Measurements from ENCODE around the gene AMZ1. TPM values are rescaled to one million over a fixed set of nuclear protein-coding genes. Genes with fewer than 3 reads are reported as not detected.
A peak's percentile ranks its signal among the peaks of the same experiment; 100 is the strongest.

AMZ1 gene
- total RNA-seq, 4 donors from 2014 or later = 0.39 to 1.7 (median 1.2) TPM

DNA sequence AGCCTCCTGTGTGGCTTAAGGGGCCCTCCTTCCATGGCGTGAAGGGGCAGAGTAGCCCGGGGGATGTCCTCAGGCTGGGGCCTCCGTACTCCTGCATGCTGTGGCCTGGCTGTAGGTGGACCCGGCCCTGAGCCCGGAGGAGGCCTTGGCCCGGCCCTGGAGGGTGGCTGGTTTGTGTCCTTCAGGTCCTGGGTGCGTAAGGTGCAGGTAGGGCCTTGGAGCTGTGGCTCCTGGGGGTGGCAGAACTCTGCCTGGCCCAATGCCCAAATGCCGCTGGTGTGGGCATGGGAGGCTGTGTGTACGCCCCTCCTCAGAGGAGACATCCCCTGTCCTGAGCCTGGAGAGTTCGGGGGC lies 26.9 kb upstream of the AMZ1 start:
- peaks cover 0 to 63% (median 15%) of the 10 kb centered on the region in 3 donors for H3K36me3 ChIP-seq
- no peaks in the 10 kb centered on the region for H3K27me3 ChIP-seq
- H3K9me3 ChIP-seq = no peaks in the 10 kb centered on the region
- no peak overlapping the region for H3K27ac ChIP-seq
- WGBS, 2 donors = 85 to 90% methylated on average over 5 to 7 of the region's 10 CpGs
- no peak overlapping the region for H3K4me3 ChIP-seq
- no peak for TF ChIP-seq EP300 (IDR thresholded peaks at IDR 0.05)
- TF ChIP-seq, protein P1, sequence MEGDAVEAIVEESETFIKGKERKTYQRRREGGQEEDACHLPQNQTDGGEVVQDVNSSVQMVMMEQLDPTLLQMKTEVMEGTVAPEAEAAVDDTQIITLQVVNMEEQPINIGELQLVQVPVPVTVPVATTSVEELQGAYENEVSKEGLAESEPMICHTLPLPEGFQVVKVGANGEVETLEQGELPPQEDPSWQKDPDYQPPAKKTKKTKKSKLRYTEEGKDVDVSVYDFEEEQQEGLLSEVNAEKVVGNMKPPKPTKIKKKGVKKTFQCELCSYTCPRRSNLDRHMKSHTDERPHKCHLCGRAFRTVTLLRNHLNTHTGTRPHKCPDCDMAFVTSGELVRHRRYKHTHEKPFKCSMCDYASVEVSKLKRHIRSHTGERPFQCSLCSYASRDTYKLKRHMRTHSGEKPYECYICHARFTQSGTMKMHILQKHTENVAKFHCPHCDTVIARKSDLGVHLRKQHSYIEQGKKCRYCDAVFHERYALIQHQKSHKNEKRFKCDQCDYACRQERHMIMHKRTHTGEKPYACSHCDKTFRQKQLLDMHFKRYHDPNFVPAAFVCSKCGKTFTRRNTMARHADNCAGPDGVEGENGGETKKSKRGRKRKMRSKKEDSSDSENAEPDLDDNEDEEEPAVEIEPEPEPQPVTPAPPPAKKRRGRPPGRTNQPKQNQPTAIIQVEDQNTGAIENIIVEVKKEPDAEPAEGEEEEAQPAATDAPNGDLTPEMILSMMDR (IDR thresholded peaks at IDR 0.05) = no peak
- no peak for TF ChIP-seq POLR2A (IDR thresholded peaks at IDR 0.05)
- no peak for DNase-seq (ENCODE audit: low spot score in 2 of 2)
- peaks cover 0 to 34% (median 8%) of the 10 kb centered on the region in 4 donors for H3K4me1 ChIP-seq

DNA sequence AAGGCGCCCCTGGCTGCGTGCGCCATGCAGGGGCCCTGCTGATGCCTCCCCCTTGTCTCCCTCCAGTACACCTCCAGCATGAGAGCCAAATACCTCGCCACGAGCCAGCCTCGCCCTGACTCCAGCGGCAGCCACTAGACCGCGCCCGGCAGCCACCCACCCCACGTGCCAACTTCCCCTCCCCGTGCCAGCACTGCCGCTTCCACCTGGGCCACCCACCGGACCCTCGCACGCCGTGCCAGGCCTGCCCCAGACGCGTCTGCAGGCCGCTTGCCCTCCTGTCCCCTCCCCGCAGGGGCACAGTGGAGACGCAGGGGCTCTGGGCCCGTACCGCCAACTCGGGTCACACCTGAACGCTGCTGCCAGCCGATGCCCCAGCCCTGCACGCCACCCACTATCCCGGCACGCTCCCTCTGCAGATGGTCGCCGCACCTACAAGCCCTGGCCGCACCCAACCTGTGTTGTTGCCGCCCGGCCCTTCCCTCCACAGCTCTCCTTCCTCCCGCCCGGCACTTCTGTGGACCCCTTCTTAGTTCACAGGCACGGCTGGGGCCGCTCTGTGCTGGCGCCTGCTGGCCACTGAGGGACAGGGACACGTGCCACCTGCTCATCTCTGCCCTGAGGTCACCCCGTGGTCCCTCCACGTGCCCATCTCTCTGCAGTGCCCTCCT lies 26.3 kb upstream of the AMZ1 start:
- no peak overlapping the region for H3K4me3 ChIP-seq
- H3K27ac ChIP-seq = no peak overlapping the region
- peaks cover 0 to 56% (median 8%) of the 10 kb centered on the region in 3 donors for H3K36me3 ChIP-seq
- DNase-seq (ENCODE audit: low spot score in 2 of 2) = no peak
- no peak for TF ChIP-seq POLR2A (IDR thresholded peaks at IDR 0.05)
- TF ChIP-seq, protein P1 (IDR thresholded peaks at IDR 0.05) = no peak
- TF ChIP-seq EP300 (IDR thresholded peaks at IDR 0.05) = no peak
- H3K27me3 ChIP-seq = no peaks in the 10 kb centered on the region
- H3K4me1 ChIP-seq = peaks cover 0 to 34% (median 8%) of the 10 kb centered on the region in 4 donors
- peaks cover 0 to 2% (median 0%) of the 10 kb centered on the region in 4 donors for H3K9me3 ChIP-seq
- 92 to 95% methylated on average over 40 to 42 of the region's 43 CpGs for WGBS, 2 donors

DNA sequence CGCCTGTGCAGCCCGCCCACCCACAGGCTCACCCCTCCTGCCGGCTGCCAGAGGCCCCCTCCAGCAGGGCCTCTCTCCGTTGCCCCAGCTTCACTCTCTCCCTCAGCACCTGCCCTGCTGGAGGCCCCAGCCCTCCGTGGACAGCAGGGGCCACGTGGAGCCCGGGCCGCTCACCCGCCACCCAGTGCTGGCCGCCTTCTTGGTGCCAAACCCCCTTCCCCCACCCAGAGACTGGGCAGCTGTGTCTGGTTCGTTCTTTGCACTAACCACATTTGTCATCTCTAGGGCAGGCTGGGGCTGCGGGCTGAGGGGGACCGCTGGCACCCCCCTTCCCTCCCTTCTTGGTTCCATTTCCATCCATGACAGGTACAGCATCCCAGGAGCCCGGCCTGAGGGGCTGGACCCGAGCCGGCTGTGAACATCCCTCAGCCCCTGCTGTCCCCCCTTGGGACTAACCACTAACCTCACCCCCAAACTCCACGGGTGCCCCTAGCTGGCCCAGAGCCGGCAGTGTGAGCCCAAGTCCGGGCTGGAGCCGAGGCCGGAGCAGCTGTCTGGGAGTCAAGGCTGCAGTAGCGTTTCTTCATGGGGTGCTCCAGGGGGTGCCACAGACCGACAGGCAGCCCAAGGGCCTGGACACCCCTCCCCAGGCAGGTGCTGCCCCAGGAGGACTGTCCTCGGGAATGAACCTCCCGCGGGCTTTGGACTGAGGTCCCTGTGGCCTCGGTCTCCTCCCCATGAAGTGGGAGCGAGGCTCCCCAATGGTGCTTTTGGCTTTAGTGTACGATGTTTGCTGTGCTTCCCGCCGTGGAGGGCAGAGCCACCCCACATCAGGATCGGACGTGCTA lies 25.5 kb upstream of the AMZ1 start:
- Histone ChIP-seq H3K4me3 (no peak overlapping the region), H3K27ac (peak overlapping the region in 1 of 4 donors; percentile 52), H3K4me1 (peaks cover 0 to 34% (median 8%) of the 10 kb centered on the region in 4 donors), H3K36me3 (peaks cover 0 to 49% (median 8%) of the 10 kb centered on the region in 3 donors), H3K9me3 (peaks cover 0 to 8% (median 0%) of the 10 kb centered on the region in 4 donors), H3K27me3 (no peaks in the 10 kb centered on the region)
- DNase-seq (ENCODE audit: low spot score in 2 of 2) = no peak
- TF ChIP-seq, protein P1 (IDR thresholded peaks at IDR 0.05) = no peak
- WGBS, 2 donors = 76 to 78% methylated on average over 22 to 24 of the region's 33 CpGs

DNA sequence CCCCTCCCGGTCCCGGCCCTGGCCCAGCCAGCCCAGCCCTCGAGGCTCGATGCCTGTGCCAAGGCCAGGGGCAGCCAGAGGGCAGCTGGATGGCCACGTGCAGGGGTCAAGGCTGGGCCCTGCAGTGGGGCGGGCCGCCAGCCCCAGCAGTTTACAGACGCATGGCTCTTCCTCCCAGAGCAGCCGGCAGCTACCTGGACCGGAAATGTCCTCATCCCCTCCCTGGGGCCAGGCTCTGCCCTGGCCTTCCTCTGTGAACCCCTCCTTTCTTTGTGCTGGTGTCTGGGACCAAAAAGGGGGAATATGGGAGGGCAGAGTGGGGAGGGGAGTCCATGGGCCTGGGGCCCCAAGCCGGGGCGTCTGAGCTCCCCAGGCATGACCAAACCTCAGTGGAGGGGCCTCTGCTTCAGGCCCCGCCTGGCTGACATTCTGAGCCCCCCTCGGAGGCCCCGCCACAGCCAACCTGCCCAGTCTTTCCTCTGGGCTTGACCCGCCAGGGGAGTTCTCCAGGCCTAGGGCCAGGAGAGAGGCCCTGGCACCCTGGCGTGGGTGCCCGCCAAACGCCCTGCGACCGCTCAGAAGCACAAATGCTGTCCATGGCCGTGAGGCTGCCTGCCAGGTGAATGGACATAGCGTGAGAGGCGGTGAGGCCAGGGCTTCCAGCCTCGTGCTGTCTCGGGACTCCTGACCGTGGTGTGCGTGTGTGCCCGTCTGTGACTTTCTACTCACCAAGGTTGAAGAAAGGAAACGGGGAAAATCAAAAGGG lies 24.7 kb upstream of the AMZ1 start:
- Histone ChIP-seq H3K4me1 (peaks cover 0 to 34% (median 8%) of the 10 kb centered on the region in 4 donors), H3K36me3 (peaks cover 0 to 41% (median 1%) of the 10 kb centered on the region in 3 donors), H3K9me3 (peaks cover 0 to 8% (median 0%) of the 10 kb centered on the region in 4 donors), H3K4me3 (no peak overlapping the region), H3K27ac (peak overlapping the region in 1 of 4 donors; percentile 52), H3K27me3 (no peaks in the 10 kb centered on the region)
- TF ChIP-seq EP300 (IDR thresholded peaks at IDR 0.05) (peak in 1 of 2 donors; percentile 50), POLR2A (IDR thresholded peaks at IDR 0.05) (no peak)
- no peak for DNase-seq (ENCODE audit: low spot score in 2 of 2)
- WGBS, 2 donors = 58 to 69% methylated on average over 22 to 25 of the region's 30 CpGs

DNA sequence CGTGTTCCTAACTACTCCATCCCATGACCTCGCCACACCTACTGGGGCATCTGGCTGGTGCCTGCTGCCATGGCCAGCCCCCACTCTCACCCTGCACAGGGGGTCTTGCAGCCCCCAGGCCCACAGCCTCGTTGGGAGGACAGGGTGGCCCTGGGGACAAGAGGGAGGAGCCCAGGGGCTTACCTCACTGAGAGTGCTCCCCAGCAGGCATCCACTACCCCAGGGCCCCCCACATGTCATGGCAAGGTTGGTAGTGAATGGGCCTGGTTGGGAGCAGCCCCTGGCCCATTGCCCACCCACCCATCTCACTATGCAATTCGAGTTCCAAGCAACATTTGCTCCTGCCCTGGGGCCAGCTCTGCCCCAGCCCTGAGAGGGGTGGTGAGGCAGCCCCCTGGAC lies 24.0 kb upstream of the AMZ1 start:
- Histone ChIP-seq H3K9me3 (peaks cover 0 to 8% (median 0%) of the 10 kb centered on the region in 4 donors), H3K27me3 (no peaks in the 10 kb centered on the region), H3K4me3 (no peak overlapping the region), H3K27ac (no peak overlapping the region), H3K4me1 (peaks cover 0 to 34% (median 8%) of the 10 kb centered on the region in 4 donors), H3K36me3 (peaks cover 0 to 34% (median 0%) of the 10 kb centered on the region in 3 donors)
- WGBS, 2 donors = 50 to 70% methylated on average over 4 of the region's 4 CpGs
- TF ChIP-seq POLR2A (IDR thresholded peaks at IDR 0.05) (no peak), EP300 (IDR thresholded peaks at IDR 0.05) (no peak)
- TF ChIP-seq, protein P1 (IDR thresholded peaks at IDR 0.05) = no peak
- DNase-seq (ENCODE audit: low spot score in 2 of 2) = no peak
